DMS114 treated with DMSO at 0.1 percent for 48 hours (cell line): ENCODE measurements around the gene OR2AG1.

Experiments used
- DNase-seq: peaks from one replicate; lab custom pipeline; 2025; ENCODE audit not compliant: unreplicated experiment; lab: John Stamatoyannopoulos, UW

Gene OR2AG1

GRCh38 chr11:6782720-6783119, at the start of gene OR2AG1:
OR2AG1 (plus strand) TSS chr11:6783020; CDS start chr11:6785038, 2,018 bp downstream.
- DNase-seq = no peak

- no peak for DNase-seq
Observed at GRCh38 chr11:6733326-6734275, 49.2 kb upstream of the OR2AG1 start.

- DNase-seq = no peak
Observed at GRCh38 chr11:6734616-6735015, 48.2 kb upstream of the OR2AG1 start.

- DNase-seq = no peak
Observed at GRCh38 chr11:6735306-6735705, 47.5 kb upstream of the OR2AG1 start.

GRCh38 chr11:6736495-6737121, 46.2 kb upstream of the OR2AG1 start:
- DNase-seq = no peak

GRCh38 chr11:6737872-6738466, 44.9 kb upstream of the OR2AG1 start:
- peak; percentile 25 for DNase-seq

GRCh38 chr11:6738590-6738989, 44.2 kb upstream of the OR2AG1 start:
- no peak for DNase-seq

- DNase-seq = no peak
Observed at GRCh38 chr11:6742260-6742659, 40.6 kb upstream of the OR2AG1 start.

GRCh38 chr11:6745018-6745417, 37.8 kb upstream of the OR2AG1 start:
- no peak for DNase-seq

GRCh38 chr11:6745465-6746015, 37.3 kb upstream of the OR2AG1 start:
- DNase-seq = no peak

GRCh38 chr11:6746086-6746618, 36.7 kb upstream of the OR2AG1 start:
- no peak for DNase-seq

- DNase-seq = no peak
Observed at GRCh38 chr11:6746626-6747025, 36.2 kb upstream of the OR2AG1 start.

GRCh38 chr11:6747097-6747668, 35.6 kb upstream of the OR2AG1 start:
- no peak for DNase-seq

GRCh38 chr11:6755303-6755952, 27.4 kb upstream of the OR2AG1 start:
- peak; percentile 6 for DNase-seq

GRCh38 chr11:6755953-6756347, 26.9 kb upstream of the OR2AG1 start:
- no peak for DNase-seq

GRCh38 chr11:6757373-6757967, 25.4 kb upstream of the OR2AG1 start:
- peak; percentile 44 for DNase-seq

- DNase-seq = no peak
Observed at GRCh38 chr11:6771926-6772893, 10.6 kb upstream of the OR2AG1 start, which contains the start of gene OR2AG2. OR2AG2 (minus strand) TSS chr11:6771976; CDS start chr11:6768957, 3,019 bp downstream.

- no peak for DNase-seq
Observed at GRCh38 chr11:6778518-6778917, 4.3 kb upstream of the OR2AG1 start.

- no peak for DNase-seq
Observed at GRCh38 chr11:6780829-6781228, 2.0 kb upstream of the OR2AG1 start.
